PFSK-1 (cell line): ENCODE measurements around the gene CACNA1I.

ENCODE experiments used
- POLR2AphosphoS5 ChIP-seq: IDR thresholded peaks from 2 replicates; pipeline ENCODE4 v1.6.1; 2012; ENCODE audit warnings: low read depth, mild to moderate bottlenecking, control low read depth, low read length, moderate library complexity
- REST ChIP-seq, 2 experiments: IDR thresholded peaks; 2 replicates each; pipeline versions ENCODE4 v1.6.1 to v1.8.0; 2011 to 2012; ENCODE audit warnings: low read depth in 2 of 2, low read length in 2 of 2, control low read depth in 1 of 2, inconsistent platforms in 1 of 2, mild to moderate bottlenecking in 1 of 2, moderate library complexity in 1 of 2; ENCODE audit not compliant: insufficient read depth in 1 of 2
- SIN3A ChIP-seq: IDR thresholded peaks from 2 replicates; pipeline ENCODE4 v1.6.1; 2012; ENCODE audit warnings: mild to moderate bottlenecking, low read length, moderate library complexity, borderline replicate concordance; ENCODE audit not compliant: insufficient read depth
- TAF1 ChIP-seq: IDR thresholded peaks from 2 replicates; pipeline ENCODE4 v1.6.1; 2012; ENCODE audit warnings: low read length, control low read depth, borderline replicate concordance; ENCODE audit not compliant: insufficient read depth

DNA sequence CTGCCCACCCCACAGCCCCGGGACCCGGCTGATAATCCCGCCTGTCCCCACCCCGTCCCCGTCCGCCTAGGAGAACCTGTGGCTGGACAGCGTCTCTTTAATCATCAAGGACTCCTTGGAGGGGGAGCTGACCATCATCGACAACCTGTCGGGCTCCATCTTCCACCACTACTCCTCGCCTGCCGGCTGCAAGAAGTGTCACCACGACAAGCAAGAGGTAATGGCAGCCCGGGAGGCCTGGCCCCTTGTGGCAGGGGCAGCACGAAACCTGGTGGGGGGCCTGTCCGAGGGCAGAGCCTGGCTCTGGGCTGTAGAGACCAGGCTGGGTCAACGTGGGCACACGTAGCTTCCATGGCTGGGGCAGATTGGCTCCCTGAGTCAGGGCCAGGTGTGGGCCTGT, 109.1 kb downstream of the CACNA1I start:
- TF ChIP-seq SIN3A (no peak), POLR2AphosphoS5 (no peak), TAF1 (no peak), REST (IDR thresholded peaks at IDR 0.05; ENCODE audit: insufficient read depth in 1 of 2, low read depth in 2 of 2, low read length in 2 of 2) (no peak)
